Endothelial cell of umbilical vein (primary cell): ENCODE results near the gene C1orf35. TPM values are rescaled to one million over a fixed set of nuclear protein-coding genes. Genes with fewer than 3 reads are reported as not detected.

Experiments
- BruUV-seq: library from RNA; stranded (reverse); fragments of 400-500 nt; replicated peaks from 2 replicates; lab custom pipeline; 2021; lab: Mats Ljungman, UMichigan
- CTCF ChIA-PET: fragments of 300-600, 350-600 bp; sonication (Branson Sonifier 250); formaldehyde crosslinking; loops from one replicate; lab custom pipeline; 2021; ENCODE audit warnings: antibody characterized with exemption, inconsistent platforms; lab: Charles Lee
- POLR2A ChIA-PET: fragments of 300-600, 350-600 bp; sonication (Branson Sonifier 250); formaldehyde crosslinking; loops from one replicate; lab custom pipeline; 2021; ENCODE audit warnings: antibody characterized with exemption, inconsistent platforms; lab: Charles Lee
- DNase-seq: peaks from one replicate; pipeline ENCODE4 v3.0.0-alpha.2; 2011; ENCODE audit warnings: low read depth, low spot score
- FAIRE-seq: peaks from 2 replicates; lab custom pipeline; 2011; peaks lifted over from hg19 to GRCh38; lab: Jason Lieb, UNC
- H2AFZ ChIP-seq: 2 replicates; pipeline ENCODE4 v1.6.0; 2012; ENCODE audit warnings: low read depth, low read length, control low read depth, inconsistent platforms
- H3K27ac ChIP-seq: 2 replicates; pipeline ENCODE4 v1.5.1; 2011; ENCODE audit warnings: low read depth, mild to moderate bottlenecking, control low read depth, low read length, moderate library complexity; ENCODE audit not compliant: insufficient read depth
- H3K27me3 ChIP-seq, 2 experiments: 2 replicates each; pipeline versions ENCODE4 v1.6.0 to v1.6.1; 2011; ENCODE audit warnings: low read length in 2 of 2, mixed read lengths in 1 of 2; ENCODE audit not compliant: control insufficient read depth in 2 of 2, insufficient read depth in 2 of 2
- H3K36me3 ChIP-seq, 2 experiments: 2 replicates in 1 of 2; 3 replicates in 1 of 2; pipeline ENCODE4 v1.5.1; 2011; ENCODE audit warnings: low read length in 2 of 2, mild to moderate bottlenecking in 1 of 2, moderate library complexity in 1 of 2; ENCODE audit not compliant: control insufficient read depth in 2 of 2, insufficient read depth in 2 of 2; ENCODE audit errors: extremely low read depth in 1 of 2
- H3K4me1 ChIP-seq: 3 replicates; pipeline ENCODE4 v1.5.1; 2011; ENCODE audit warnings: mild to moderate bottlenecking, low read length; ENCODE audit not compliant: control insufficient read depth, insufficient read depth; ENCODE audit errors: extremely low read depth
- H3K4me2 ChIP-seq: 2 replicates; pipeline ENCODE4 v1.6.1; 2011; ENCODE audit warnings: low read length, control low read depth, mixed read lengths; ENCODE audit not compliant: insufficient read depth
- H3K4me3 ChIP-seq, 3 experiments: fragments of 200-600 bp in 1 of 3; sonication (generic), shearing (Covaris generic) in 1 of 3; replicated peaks in 1 of 3; 2 replicates each; pipeline ENCODE4 v1.5.1; 2011 to 2016; ENCODE audit warnings: control low read depth in 3 of 3, low read length in 3 of 3, mild to moderate bottlenecking in 2 of 3, inconsistent platforms in 1 of 3, low read depth in 1 of 3, moderate library complexity in 1 of 3; ENCODE audit not compliant: insufficient read depth in 1 of 3
- H3K79me2 ChIP-seq: 2 replicates; pipeline ENCODE4 v1.6.0; 2012; ENCODE audit warnings: low read length, inconsistent platforms; ENCODE audit not compliant: control insufficient read depth, insufficient read depth
- H3K9ac ChIP-seq: replicated peaks from 2 replicates; pipeline ENCODE3; 2011; ENCODE audit warnings: low read length, control low read depth; ENCODE audit not compliant: insufficient read depth; ENCODE audit errors: extremely low read depth
- H3K9me1 ChIP-seq: replicated peaks from 3 replicates; pipeline ENCODE4 v1.6.0; 2011; ENCODE audit warnings: mild to moderate bottlenecking, low read length; ENCODE audit not compliant: control insufficient read depth, insufficient read depth; ENCODE audit errors: extremely low read depth
- H3K9me3 ChIP-seq: replicated peaks from 2 replicates; pipeline ENCODE4 v1.5.1; 2012; ENCODE audit warnings: low read length, inconsistent platforms; ENCODE audit not compliant: control insufficient read depth, insufficient read depth
- H4K20me1 ChIP-seq: replicated peaks from 2 replicates; pipeline ENCODE3; 2011; ENCODE audit warnings: mild to moderate bottlenecking, low read length; ENCODE audit not compliant: control insufficient read depth, insufficient read depth; ENCODE audit errors: extremely low read depth
- EZH2 ChIP-seq: IDR thresholded peaks from 2 replicates; pipeline ENCODE4 v1.6.1; 2012; ENCODE audit warnings: borderline replicate concordance, low read depth, mild to moderate bottlenecking, moderate library complexity, low read length, inconsistent platforms; ENCODE audit not compliant: severe bottlenecking
- FOS ChIP-seq: IDR thresholded peaks from 2 replicates; pipeline ENCODE4 v1.6.1; 2011; ENCODE audit warnings: mild to moderate bottlenecking, low read length, moderate library complexity, borderline replicate concordance; ENCODE audit not compliant: insufficient read depth
- GATA2 ChIP-seq: IDR thresholded peaks from 2 replicates; pipeline ENCODE4 v1.7.0; 2011; ENCODE audit warnings: low read depth, mild to moderate bottlenecking, moderate library complexity, mixed read lengths, low read length; ENCODE audit not compliant: insufficient read length, insufficient read depth
- JUN ChIP-seq: IDR thresholded peaks from 2 replicates; pipeline ENCODE4 v1.6.1; 2011; ENCODE audit warnings: borderline replicate concordance, low read depth; ENCODE audit not compliant: insufficient read length, insufficient read depth
- MYC ChIP-seq: IDR thresholded peaks from one replicate; pipeline ENCODE4 v1.6.1; 2011; ENCODE audit warnings: mild to moderate bottlenecking, low read depth, low read length
- POLR2A ChIP-seq: IDR thresholded peaks from 2 replicates; pipeline ENCODE4 v1.6.1; 2012; ENCODE audit warnings: low read depth, mild to moderate bottlenecking, control low read depth, low read length
- POLR2AphosphoS5 ChIP-seq: IDR thresholded peaks from 2 replicates; pipeline ENCODE4 v1.6.1; 2012; ENCODE audit warnings: low read depth, mild to moderate bottlenecking, control low read depth, low read length, moderate library complexity; ENCODE audit not compliant: insufficient read depth
- dilution Hi-C: fragments of 300-500 bp; cut with MboI; formaldehyde crosslinking; loops from one replicate; pipeline ENCODE4 v1.15.0; 2019; ENCODE audit warnings: low sequenced_read_pairs; ENCODE audit not compliant: extremely low pct_ligation_motif_present
- intact Hi-C: fragments of 100-400 bp; cut with micrococcal nuclease; formaldehyde crosslinking; loops from one replicate; pipeline ENCODE4 v1.10.0; 2022
- polyA plus RNA-seq, 4 experiments: library from polyadenylated mRNA; depleted of rRNA in 3 of 4; stranded (reverse) in 3 of 4; unstranded in 1 of 4; fragments of >200 nt; gene quantifications; 2 replicates each; pipeline versions ENCODE4 v1.2.1 to v1.2.3, GENCODE V29; 2011 to 2012; ENCODE audit warnings: missing spikeins in 1 of 4
- total RNA-seq: library from RNA; stranded (reverse); gene quantifications from 2 replicates; pipeline ENCODE4 v1.2.3, GENCODE V29; 2021
- TF ChIP-seq, protein P1 (sequence below): IDR thresholded peaks from 2 replicates; pipeline ENCODE4 v1.6.1; 2011; ENCODE audit not compliant: insufficient read depth, insufficient read length
- TF ChIP-seq, protein P2 (sequence below), 2 donors: IDR thresholded peaks; 1 replicate in 1 of 2; 2 replicates in 1 of 2; pipeline ENCODE4 v1.5.1; 2011; ENCODE audit warnings: low read length in 2 of 2, mild to moderate bottlenecking in 2 of 2, moderate library complexity in 2 of 2, control low read depth in 1 of 2, inconsistent platforms in 1 of 2, low read depth in 1 of 2; ENCODE audit not compliant: insufficient read depth in 1 of 2; ENCODE audit errors: extremely low read depth in 1 of 2

C1orf35 gene
- total and polyA plus RNA-seq, 2 donors (not counting 3 experiments of a cell fraction or from before 2014, with no cell fraction given): 19.9 to 21.7 TPM

DNA sequence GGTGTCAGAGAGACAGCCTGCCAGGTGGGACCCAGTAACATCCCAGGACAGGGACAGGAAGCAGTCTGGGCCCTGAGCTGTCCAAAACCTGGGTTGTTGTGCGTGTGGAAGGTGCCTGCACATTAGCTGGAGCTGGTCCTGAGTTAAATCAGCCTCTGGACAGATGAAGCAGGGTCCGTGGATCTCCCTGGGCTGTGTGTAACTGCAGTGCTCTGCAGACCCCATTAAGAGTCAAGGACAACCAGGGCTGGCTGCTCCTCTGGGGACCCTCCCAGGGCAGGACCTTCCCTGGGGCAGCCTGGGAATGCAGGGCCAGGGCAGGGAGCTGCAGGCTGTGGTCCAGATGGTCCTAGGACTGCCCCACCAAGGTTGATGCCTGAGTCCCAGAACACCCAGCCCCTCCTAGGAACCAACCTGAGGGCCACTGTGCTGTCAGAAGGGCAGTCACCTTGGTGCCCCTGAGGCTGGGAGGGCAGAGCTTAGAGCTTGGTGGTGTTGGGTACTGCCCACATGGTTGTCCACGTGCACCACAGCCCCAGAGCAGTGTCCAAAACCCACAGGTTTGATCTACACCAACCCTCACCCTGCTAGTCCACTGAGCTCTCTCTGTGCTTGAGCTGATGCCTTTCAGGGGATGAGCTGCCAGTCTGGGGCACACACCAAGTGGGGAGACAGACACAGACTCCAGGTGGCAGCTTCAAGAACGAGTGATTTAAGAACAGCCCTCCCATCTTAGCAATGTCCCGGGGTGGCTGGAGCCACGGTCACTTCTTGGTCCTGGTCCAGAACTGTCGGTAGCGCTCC is 3.1 kb upstream of the C1orf35 start:
- ChIA-PET POLR2A (no interaction called here), CTCF (interaction anchor here (1.0 to 1.3 kb wide), 2 partner anchors 42 to 107 kb away, joined by 3 to 4 read pairs; no protein-coding TSS in a partner anchor)
- no peak overlapping the region for H3K4me2 ChIP-seq
- no peak for TF ChIP-seq FOS
- TF ChIP-seq, protein P1, sequence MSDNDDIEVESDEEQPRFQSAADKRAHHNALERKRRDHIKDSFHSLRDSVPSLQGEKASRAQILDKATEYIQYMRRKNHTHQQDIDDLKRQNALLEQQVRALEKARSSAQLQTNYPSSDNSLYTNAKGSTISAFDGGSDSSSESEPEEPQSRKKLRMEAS: no peak
- TF ChIP-seq POLR2AphosphoS5: no peak
- TF ChIP-seq POLR2A: no peak
- TF ChIP-seq GATA2: no peak
- TF ChIP-seq MYC: no peak
- TF ChIP-seq EZH2: no peak
- no peak for TF ChIP-seq JUN
- TF ChIP-seq, protein P2, sequence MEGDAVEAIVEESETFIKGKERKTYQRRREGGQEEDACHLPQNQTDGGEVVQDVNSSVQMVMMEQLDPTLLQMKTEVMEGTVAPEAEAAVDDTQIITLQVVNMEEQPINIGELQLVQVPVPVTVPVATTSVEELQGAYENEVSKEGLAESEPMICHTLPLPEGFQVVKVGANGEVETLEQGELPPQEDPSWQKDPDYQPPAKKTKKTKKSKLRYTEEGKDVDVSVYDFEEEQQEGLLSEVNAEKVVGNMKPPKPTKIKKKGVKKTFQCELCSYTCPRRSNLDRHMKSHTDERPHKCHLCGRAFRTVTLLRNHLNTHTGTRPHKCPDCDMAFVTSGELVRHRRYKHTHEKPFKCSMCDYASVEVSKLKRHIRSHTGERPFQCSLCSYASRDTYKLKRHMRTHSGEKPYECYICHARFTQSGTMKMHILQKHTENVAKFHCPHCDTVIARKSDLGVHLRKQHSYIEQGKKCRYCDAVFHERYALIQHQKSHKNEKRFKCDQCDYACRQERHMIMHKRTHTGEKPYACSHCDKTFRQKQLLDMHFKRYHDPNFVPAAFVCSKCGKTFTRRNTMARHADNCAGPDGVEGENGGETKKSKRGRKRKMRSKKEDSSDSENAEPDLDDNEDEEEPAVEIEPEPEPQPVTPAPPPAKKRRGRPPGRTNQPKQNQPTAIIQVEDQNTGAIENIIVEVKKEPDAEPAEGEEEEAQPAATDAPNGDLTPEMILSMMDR (IDR thresholded peaks at IDR 0.05; ENCODE audit: extremely low read depth in 1 of 2, insufficient read depth in 1 of 2, low read depth in 1 of 2, low read length in 2 of 2): no peak
- H3K9me3 ChIP-seq: no peaks in the 10 kb centered on the region
- no peak overlapping the region for H2AFZ ChIP-seq
- dilution Hi-C loops (no loop called here), intact Hi-C loops (loop anchor here (5.0 kb wide), 1 partner anchor 351 kb away; a partner anchor contains a TSS)
- no peak overlapping the region for H3K27ac ChIP-seq
- DNase-seq: no peak
- no peak overlapping the region for H3K9ac ChIP-seq
- no peaks in the 10 kb centered on the region for H4K20me1 ChIP-seq
- H3K9me1 ChIP-seq: no peaks in the 10 kb centered on the region
- H3K4me1 ChIP-seq: peaks cover 22% of the 10 kb centered on the region
- FAIRE-seq: no peak
- H3K36me3 ChIP-seq: peaks cover 0 to 8% of the 10 kb centered on the region in 2 experiments
- no TSS peak for BruUV-seq
- H3K27me3 ChIP-seq: no peaks in the 10 kb centered on the region
- H3K4me3 ChIP-seq: no peak overlapping the region
- H3K79me2 ChIP-seq: peaks cover 24% of the 10 kb centered on the region
